HepG2 (cell line): ENCODE data around the gene PTGER3.

Experiments used
- CHD2 ChIP-seq: IDR thresholded peaks from 2 replicates; pipeline ENCODE4 v1.6.1; 2011; ENCODE audit warnings: low read depth, low read length, improper control_type of control experiment
- CREBL2 ChIP-seq: sonication (generic); formaldehyde crosslinking; IDR thresholded peaks from 2 replicates; pipeline ENCODE4 v1.8.1; 2023; ENCODE audit warnings: missing genetic modification reagents, mild to moderate bottlenecking, borderline replicate concordance
- CTCF ChIP-seq: sonication (generic); formaldehyde crosslinking; IDR thresholded peaks from 2 replicates; pipeline ENCODE4 v1.5.0; 2020; ENCODE audit warnings: mild to moderate bottlenecking, missing genetic modification reagents, moderate library complexity
- TAF1 ChIP-seq: sonication (generic); formaldehyde crosslinking; IDR thresholded peaks from 2 replicates; pipeline ENCODE4 v1.4.0; 2020; ENCODE audit warnings: missing genetic modification reagents

- TF ChIP-seq CTCF (CRISPR knock-in tag) (no peak), CREBL2 (CRISPR knock-in tag) (no peak), CHD2 (no peak), TAF1 (CRISPR knock-in tag) (no peak)
Measured at GRCh38 chr1:71028981-71029380, 18.6 kb downstream of the PTGER3 start.
